GM12878 (cell line): ENCODE results near the gene FLVCR1. TPM values are rescaled to one million over a fixed set of nuclear protein-coding genes. Genes with fewer than 3 reads are reported as not detected.
A peak's percentile ranks its signal among the peaks of the same experiment; 100 is the strongest.
"Not testable (repeated sequence)": the region's sequence is repeated elsewhere in the genome, so short reads cannot be mapped to it uniquely, and the experiment has no call there.

ENCODE experiments used
- ATAC-seq: fragments of 200-7000 bp; cut with Tn5 transposase; 3 replicates; pipeline ENCODE4 v1.9.1; 2020; ENCODE audit warnings: mild to moderate bottlenecking, moderate library complexity
- BruUV-seq: library from RNA; stranded (reverse); fragments of 400-500 nt; replicated peaks from 2 replicates; lab custom pipeline; 2021; lab: Mats Ljungman, UMichigan
- CTCF ChIA-PET: fragments of 300-600 bp; sonication (Branson Sonifier 250); formaldehyde crosslinking; extraction: SDS; loops from one replicate; lab custom pipeline; 2021; ENCODE audit warnings: inconsistent platforms; lab: Yijun Ruan, JAX
- POLR2A ChIA-PET: fragments of 350-600 bp; formaldehyde crosslinking; extraction: SDS; loops from one replicate; lab custom pipeline; 2021; ENCODE audit warnings: inconsistent platforms; lab: Charles Lee
- RAD21 ChIA-PET: fragments of 300-600 bp; sonication (Branson Sonifier 250); formaldehyde crosslinking; loops from one replicate; lab custom pipeline; 2023; ENCODE audit warnings: antibody characterized with exemption; ENCODE audit not compliant: unreplicated experiment; lab: Charles Lee
- SMC1A ChIA-PET: fragments of 300-600 bp; sonication (Branson Sonifier 250); formaldehyde crosslinking; loops from one replicate; lab custom pipeline; 2023; ENCODE audit not compliant: unreplicated experiment, uncharacterized antibody; lab: Charles Lee
- DNase-seq: peaks from one replicate; pipeline ENCODE4 v3.0.0-alpha.2; 2011; ENCODE audit warnings: low read depth, low spot score
- FAIRE-seq: peaks from 3 replicates; lab custom pipeline; 2011; peaks lifted over from hg19 to GRCh38; lab: Jason Lieb, UNC
- H2AFZ ChIP-seq: 2 replicates; pipeline ENCODE4 v1.6.0; 2011; ENCODE audit warnings: low read depth, low read length, control low read depth; ENCODE audit not compliant: control insufficient read depth
- H3K27ac ChIP-seq: 2 replicates; pipeline ENCODE4 v1.5.1; 2011; ENCODE audit warnings: control low read depth; ENCODE audit not compliant: control insufficient read depth, insufficient read depth
- H3K27me3 ChIP-seq, 2 experiments: replicated peaks in 1 of 2; 2 replicates each; pipeline versions ENCODE4 v1.6.0 to v1.6.1; 2011; ENCODE audit warnings: low read length in 1 of 2; ENCODE audit not compliant: control insufficient read depth in 2 of 2, insufficient read depth in 2 of 2
- H3K36me3 ChIP-seq, 2 experiments: 2 replicates each; pipeline ENCODE4 v1.5.1; 2011; ENCODE audit warnings: low read length in 1 of 2; ENCODE audit not compliant: control insufficient read depth in 2 of 2, insufficient read depth in 2 of 2
- H3K4me1 ChIP-seq: 2 replicates; pipeline ENCODE4 v1.6.1; 2011; ENCODE audit warnings: mild to moderate bottlenecking, low read length, moderate library complexity, mixed read lengths; ENCODE audit not compliant: control insufficient read depth, insufficient read depth
- H3K4me2 ChIP-seq: 2 replicates; pipeline ENCODE4 v1.6.0; 2011; ENCODE audit warnings: control low read depth; ENCODE audit not compliant: control insufficient read depth, insufficient read depth
- H3K4me3 ChIP-seq: fragments of 200-600 bp; sonication (generic); 2 replicates; pipeline ENCODE4 v1.5.1; 2016
- H3K79me2 ChIP-seq: 2 replicates; pipeline ENCODE4 v1.6.0; 2011; ENCODE audit warnings: low read length; ENCODE audit not compliant: control insufficient read depth, insufficient read depth
- H3K9ac ChIP-seq: 2 replicates; pipeline ENCODE4 v1.8.0; 2011; ENCODE audit warnings: low read length, control low read depth, mixed read lengths; ENCODE audit not compliant: control insufficient read depth, insufficient read depth
- H3K9me3 ChIP-seq: replicated peaks from 3 replicates; pipeline ENCODE4 v1.5.1; 2011; ENCODE audit warnings: mild to moderate bottlenecking, low read length; ENCODE audit not compliant: control insufficient read depth, insufficient read depth
- H4K20me1 ChIP-seq: 2 replicates; pipeline ENCODE4 v1.6.0; 2011; ENCODE audit not compliant: control insufficient read depth, insufficient read depth
- ATF7 ChIP-seq: fragments of 450-650 bp; IDR thresholded peaks from 2 replicates; pipeline ENCODE4 v1.6.1; 2016; ENCODE audit warnings: low read depth, mild to moderate bottlenecking
- DPF2 ChIP-seq: fragments of 450-650 bp; IDR thresholded peaks from 2 replicates; pipeline ENCODE4 v1.6.1; 2017; ENCODE audit warnings: mild to moderate bottlenecking
- ETV6 ChIP-seq, 2 experiments: fragments of 450-650 bp in 1 of 2; IDR thresholded peaks in 1 of 2; conservative IDR thresholded peaks in 1 of 2; 2 replicates each; pipeline ENCODE4 v1.6.1; 2014; ENCODE audit warnings: antibody characterized with exemption in 1 of 2, borderline replicate concordance in 1 of 2, low read depth in 1 of 2, mild to moderate bottlenecking in 1 of 2, moderate library complexity in 1 of 2
- IKZF2 ChIP-seq, 2 experiments: fragments of 450-650 bp; IDR thresholded peaks; 2 replicates each; pipeline ENCODE4 v1.6.1; 2017; ENCODE audit warnings: mild to moderate bottlenecking in 2 of 2, moderate library complexity in 2 of 2
- MTA2 ChIP-seq: fragments of 450-650 bp; IDR thresholded peaks from 2 replicates; pipeline ENCODE4 v1.6.1; 2016; ENCODE audit warnings: low read depth, mild to moderate bottlenecking, moderate library complexity
- NBN ChIP-seq: fragments of 450-650 bp; IDR thresholded peaks from 2 replicates; pipeline ENCODE4 v1.6.1; 2016
- NR2F1 ChIP-seq: fragments of 450-650 bp; conservative IDR thresholded peaks from 2 replicates; pipeline ENCODE4 v1.6.1; 2017; ENCODE audit warnings: mild to moderate bottlenecking
- WGBS: methylation state at CpG from one replicate; pipeline ENCODE4 v1.1.6; 2016; ENCODE audit warnings: low lambda C conversion rate; ENCODE audit not compliant: insufficient replicate concordance, insufficient coverage; ENCODE audit errors: missing lambda C conversion rate; 5-methylcytosine and 5-hydroxymethylcytosine counted together
- in situ Hi-C: fragments of 300-500 bp; cut with MboI; formaldehyde crosslinking; loops from 9 replicates; pipeline ENCODE4 v1.14.3; 2018; ENCODE audit warnings: mixed read lengths
- intact Hi-C: fragments of 100-400 bp; cut with micrococcal nuclease; formaldehyde crosslinking; loops from one replicate; pipeline ENCODE4 v1.14.2; 2022; ENCODE audit not compliant: unreplicated experiment
- polyA plus RNA-seq, 11 experiments: library from polyadenylated mRNA; depleted of rRNA in 4 of 11; unstranded in 6 of 11; stranded (reverse) in 5 of 11; fragments of >200 nt; fragmentation: Nextera tagmentation in 4 of 11; fragmentation: Illumina TruSeq in 1 of 11; extraction: Ambion mirVana in 4 of 11; extraction: Trizol in 1 of 11; gene quantifications; 1 replicate in 1 of 11; 2 replicates in 10 of 11; pipeline versions ENCODE4 v1.2.1 to v1.2.3, GENCODE V29; 2011 to 2016; ENCODE audit warnings: inconsistent platforms in 2 of 11, missing spikeins in 2 of 11, low read depth in 1 of 11
- total RNA-seq, 4 experiments: library from RNA; depleted of rRNA in 3 of 4; stranded (reverse); fragments of >200 nt in 3 of 4; fragmentation: Illumina TruSeq in 1 of 4; extraction: Trizol in 1 of 4; gene quantifications; 2 replicates each; pipeline versions ENCODE4 v1.2.1 to v1.2.3, GENCODE V29; 2013 to 2021
- TF ChIP-seq, protein P1 (sequence below): fragments of 450-650 bp; IDR thresholded peaks from 2 replicates; pipeline ENCODE4 v1.6.1; 2017; ENCODE audit warnings: low read depth, mild to moderate bottlenecking, moderate library complexity
- TF ChIP-seq, protein P2 (sequence below): fragments of 450-650 bp; IDR thresholded peaks from 2 replicates; pipeline ENCODE4 v1.6.1; 2017; ENCODE audit warnings: mild to moderate bottlenecking, moderate library complexity
- TF ChIP-seq, protein P3 (sequence below): fragments of 450-650 bp; IDR thresholded peaks from 2 replicates; pipeline ENCODE4 v1.6.1; 2017; ENCODE audit warnings: mild to moderate bottlenecking, low read depth, inconsistent platforms; ENCODE audit not compliant: poor library complexity, severe bottlenecking
- TF ChIP-seq, protein P4 (sequence below): fragments of 450-650 bp; IDR thresholded peaks from 2 replicates; pipeline ENCODE4 v1.6.1; 2016; ENCODE audit warnings: mild to moderate bottlenecking

FLVCR1 gene
- total and polyA plus RNA-seq, 10 of the 15 experiments (the other 5 are each of a cell fraction or from before 2014, with no cell fraction given) = 7.1 to 25.2 (median 17.6) TPM

DNA sequence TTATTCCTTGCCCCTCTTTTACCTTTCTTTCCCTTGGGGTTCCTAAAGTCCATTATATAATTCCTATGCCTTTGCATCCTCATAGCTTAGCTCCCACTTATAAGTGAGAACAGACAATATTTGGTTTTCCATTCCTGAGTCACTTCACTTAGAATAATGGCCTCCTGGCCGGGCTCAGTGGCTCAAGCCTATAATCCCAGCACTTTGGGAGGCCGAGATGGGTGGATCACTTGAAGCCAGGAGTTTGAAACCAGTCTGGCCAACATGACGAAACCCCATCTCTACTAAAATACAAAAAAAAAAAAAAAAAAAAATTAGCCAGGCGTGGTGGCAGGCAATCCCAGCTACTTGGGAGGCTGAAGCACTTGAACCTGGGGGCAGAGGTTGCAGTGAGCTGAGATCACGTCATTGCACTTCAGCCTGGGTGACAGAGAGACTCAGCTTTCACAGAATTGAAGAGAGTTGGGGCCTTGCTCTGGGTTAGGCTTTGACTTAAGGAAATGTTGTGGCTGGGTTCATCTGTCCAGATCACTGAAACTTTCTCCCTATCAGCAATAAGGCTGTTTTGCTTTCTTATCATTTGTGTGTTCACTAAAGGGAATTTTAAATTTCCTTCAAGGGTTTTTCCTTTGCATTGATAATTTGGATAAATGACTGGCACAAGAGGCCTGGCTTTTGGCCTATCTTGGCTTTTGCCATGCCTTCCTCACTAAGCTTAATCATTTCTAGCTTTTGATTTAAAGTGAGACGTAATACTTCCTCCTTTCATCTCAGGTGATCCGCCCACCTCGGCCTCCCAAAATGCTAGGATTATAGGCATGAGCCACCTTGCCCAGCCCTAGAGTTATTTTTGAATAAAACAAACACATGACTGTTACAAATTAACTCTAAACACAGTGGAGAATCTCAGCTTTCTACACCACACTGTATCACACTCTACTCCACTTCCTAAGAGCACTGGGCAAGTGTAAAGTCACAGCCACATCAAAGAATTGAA lies 24.6 kb upstream of the FLVCR1 start:
- peak; percentile 89 for ATAC-seq
- H4K20me1 ChIP-seq, in situ Hi-C loops, H3K9ac ChIP-seq, H3K4me3 ChIP-seq, H3K27me3 ChIP-seq, H3K36me3 ChIP-seq, H3K9me3 ChIP-seq, H3K79me2 ChIP-seq, intact Hi-C loops, BruUV-seq: not testable (repeated sequence)
- ChIA-PET CTCF (interaction anchor here (0.7 to 2.6 kb wide), 10 partner anchors 11 to 376 kb away, joined by 3 to 10 read pairs (median 3); partner anchors contain the start of gene FLVCR1), RAD21 (interaction anchor here (0.7 to 3.6 kb wide), 13 partner anchors 14 to 162 kb away, joined by 3 to 35 read pairs (median 4); partner anchors contain the start of gene FLVCR1), POLR2A (interaction anchor here (0.6 to 5.0 kb wide), 12 partner anchors 10 to 177 kb away, joined by 3 to 31 read pairs (median 4); partner anchors contain the start of genes FLVCR1 and VASH2), SMC1A (interaction anchor here (1.0 to 5.4 kb wide), 20 partner anchors 11 to 161 kb away, joined by 3 to 55 read pairs (median 5); partner anchors contain the start of gene FLVCR1)
- 46% methylated on average over 7 of the region's 8 CpGs for WGBS
- peak; percentile 44 for FAIRE-seq
- DNase-seq = peak; percentile 63
- peak overlapping the region; percentile 35; the same call in 1 of the 2 replicates for H3K4me2 ChIP-seq
- H3K27ac ChIP-seq = peak overlapping the region; percentile 14
- peak overlapping the region; percentile 11 for H2AFZ ChIP-seq
- peaks cover 22% of the 10 kb centered on the region for H3K4me1 ChIP-seq
- TF ChIP-seq, protein P1, sequence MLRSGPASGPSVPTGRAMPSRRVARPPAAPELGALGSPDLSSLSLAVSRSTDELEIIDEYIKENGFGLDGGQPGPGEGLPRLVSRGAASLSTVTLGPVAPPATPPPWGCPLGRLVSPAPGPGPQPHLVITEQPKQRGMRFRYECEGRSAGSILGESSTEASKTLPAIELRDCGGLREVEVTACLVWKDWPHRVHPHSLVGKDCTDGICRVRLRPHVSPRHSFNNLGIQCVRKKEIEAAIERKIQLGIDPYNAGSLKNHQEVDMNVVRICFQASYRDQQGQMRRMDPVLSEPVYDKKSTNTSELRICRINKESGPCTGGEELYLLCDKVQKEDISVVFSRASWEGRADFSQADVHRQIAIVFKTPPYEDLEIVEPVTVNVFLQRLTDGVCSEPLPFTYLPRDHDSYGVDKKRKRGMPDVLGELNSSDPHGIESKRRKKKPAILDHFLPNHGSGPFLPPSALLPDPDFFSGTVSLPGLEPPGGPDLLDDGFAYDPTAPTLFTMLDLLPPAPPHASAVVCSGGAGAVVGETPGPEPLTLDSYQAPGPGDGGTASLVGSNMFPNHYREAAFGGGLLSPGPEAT = peak; percentile 69; the same call in 1 of the 2 replicates
- TF ChIP-seq IKZF2 (IDR thresholded peaks at IDR 0.05) = peak; percentile 73 to 75
- TF ChIP-seq ETV6 (conservative IDR thresholded peaks at IDR 0.05 in 1 of 2, IDR thresholded peaks at IDR 0.05 in 1 of 2; ENCODE audit: borderline replicate concordance in 1 of 2, low read depth in 1 of 2) = peak in 1 of 2 experiments; percentile 76; a peak in 2 of 4 replicates
- 0 out of 2 replicates have a peak, but pooled peaks have one; percentile 24 for TF ChIP-seq NR2F1
- TF ChIP-seq, protein P2, sequence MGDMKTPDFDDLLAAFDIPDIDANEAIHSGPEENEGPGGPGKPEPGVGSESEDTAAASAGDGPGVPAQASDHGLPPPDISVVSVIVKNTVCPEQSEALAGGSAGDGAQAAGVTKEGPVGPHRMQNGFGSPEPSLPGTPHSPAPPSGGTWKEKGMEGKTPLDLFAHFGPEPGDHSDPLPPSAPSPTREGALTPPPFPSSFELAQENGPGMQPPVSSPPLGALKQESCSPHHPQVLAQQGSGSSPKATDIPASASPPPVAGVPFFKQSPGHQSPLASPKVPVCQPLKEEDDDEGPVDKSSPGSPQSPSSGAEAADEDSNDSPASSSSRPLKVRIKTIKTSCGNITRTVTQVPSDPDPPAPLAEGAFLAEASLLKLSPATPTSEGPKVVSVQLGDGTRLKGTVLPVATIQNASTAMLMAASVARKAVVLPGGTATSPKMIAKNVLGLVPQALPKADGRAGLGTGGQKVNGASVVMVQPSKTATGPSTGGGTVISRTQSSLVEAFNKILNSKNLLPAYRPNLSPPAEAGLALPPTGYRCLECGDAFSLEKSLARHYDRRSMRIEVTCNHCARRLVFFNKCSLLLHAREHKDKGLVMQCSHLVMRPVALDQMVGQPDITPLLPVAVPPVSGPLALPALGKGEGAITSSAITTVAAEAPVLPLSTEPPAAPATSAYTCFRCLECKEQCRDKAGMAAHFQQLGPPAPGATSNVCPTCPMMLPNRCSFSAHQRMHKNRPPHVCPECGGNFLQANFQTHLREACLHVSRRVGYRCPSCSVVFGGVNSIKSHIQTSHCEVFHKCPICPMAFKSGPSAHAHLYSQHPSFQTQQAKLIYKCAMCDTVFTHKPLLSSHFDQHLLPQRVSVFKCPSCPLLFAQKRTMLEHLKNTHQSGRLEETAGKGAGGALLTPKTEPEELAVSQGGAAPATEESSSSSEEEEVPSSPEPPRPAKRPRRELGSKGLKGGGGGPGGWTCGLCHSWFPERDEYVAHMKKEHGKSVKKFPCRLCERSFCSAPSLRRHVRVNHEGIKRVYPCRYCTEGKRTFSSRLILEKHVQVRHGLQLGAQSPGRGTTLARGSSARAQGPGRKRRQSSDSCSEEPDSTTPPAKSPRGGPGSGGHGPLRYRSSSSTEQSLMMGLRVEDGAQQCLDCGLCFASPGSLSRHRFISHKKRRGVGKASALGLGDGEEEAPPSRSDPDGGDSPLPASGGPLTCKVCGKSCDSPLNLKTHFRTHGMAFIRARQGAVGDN = peak; percentile 50; the same call in 1 of the 2 replicates
- TF ChIP-seq DPF2 = peak; percentile 69
- TF ChIP-seq NBN = 0 out of 2 replicates have a peak, but pooled peaks have one; percentile 16
- TF ChIP-seq MTA2 = peak; percentile 74; the same call in 1 of the 2 replicates
- peak; percentile 74 for TF ChIP-seq ATF7
- TF ChIP-seq, protein P3, sequence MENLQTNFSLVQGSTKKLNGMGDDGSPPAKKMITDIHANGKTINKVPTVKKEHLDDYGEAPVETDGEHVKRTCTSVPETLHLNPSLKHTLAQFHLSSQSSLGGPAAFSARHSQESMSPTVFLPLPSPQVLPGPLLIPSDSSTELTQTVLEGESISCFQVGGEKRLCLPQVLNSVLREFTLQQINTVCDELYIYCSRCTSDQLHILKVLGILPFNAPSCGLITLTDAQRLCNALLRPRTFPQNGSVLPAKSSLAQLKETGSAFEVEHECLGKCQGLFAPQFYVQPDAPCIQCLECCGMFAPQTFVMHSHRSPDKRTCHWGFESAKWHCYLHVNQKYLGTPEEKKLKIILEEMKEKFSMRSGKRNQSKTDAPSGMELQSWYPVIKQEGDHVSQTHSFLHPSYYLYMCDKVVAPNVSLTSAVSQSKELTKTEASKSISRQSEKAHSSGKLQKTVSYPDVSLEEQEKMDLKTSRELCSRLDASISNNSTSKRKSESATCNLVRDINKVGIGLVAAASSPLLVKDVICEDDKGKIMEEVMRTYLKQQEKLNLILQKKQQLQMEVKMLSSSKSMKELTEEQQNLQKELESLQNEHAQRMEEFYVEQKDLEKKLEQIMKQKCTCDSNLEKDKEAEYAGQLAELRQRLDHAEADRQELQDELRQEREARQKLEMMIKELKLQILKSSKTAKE = peak; percentile 32
- TF ChIP-seq, protein P4, sequence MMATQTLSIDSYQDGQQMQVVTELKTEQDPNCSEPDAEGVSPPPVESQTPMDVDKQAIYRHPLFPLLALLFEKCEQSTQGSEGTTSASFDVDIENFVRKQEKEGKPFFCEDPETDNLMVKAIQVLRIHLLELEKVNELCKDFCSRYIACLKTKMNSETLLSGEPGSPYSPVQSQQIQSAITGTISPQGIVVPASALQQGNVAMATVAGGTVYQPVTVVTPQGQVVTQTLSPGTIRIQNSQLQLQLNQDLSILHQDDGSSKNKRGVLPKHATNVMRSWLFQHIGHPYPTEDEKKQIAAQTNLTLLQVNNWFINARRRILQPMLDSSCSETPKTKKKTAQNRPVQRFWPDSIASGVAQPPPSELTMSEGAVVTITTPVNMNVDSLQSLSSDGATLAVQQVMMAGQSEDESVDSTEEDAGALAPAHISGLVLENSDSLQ = peak; percentile 47; the same call in 1 of the 2 replicates
